ENCODE measurements around the gene MGRN1. TPM values are rescaled to one million over a fixed set of nuclear protein-coding genes. Genes with fewer than 3 reads are reported as not detected.

The MGRN1 gene
- total and polyA plus RNA-seq, 9 donors, result 21.5 to 94.2 (median 61.1) TPM

- Histone ChIP-seq H3K27me3 (no peaks in the 10 kb centered on the region), H3K36me3 (no peaks in the 10 kb centered on the region), H3K9me3 (no peaks in the 10 kb centered on the region), H3K27ac (peak overlapping the region; percentile 53 to 70), H3K4me1 (ENCODE audit: insufficient read depth) (peaks cover 18% of the 10 kb centered on the region), H3K4me3 (peak overlapping the region; percentile 95)
- TF ChIP-seq EP300 (IDR thresholded peaks at IDR 0.05), result no peak
- no peak for TF ChIP-seq CTCF (IDR thresholded peaks at IDR 0.05)
- TF ChIP-seq POLR2A (IDR thresholded peaks at IDR 0.05), result no peak
- 0 to 2% (median 0%) methylated on average over 29 to 92 of the region's 92 CpGs for WGBS, 3 donors
- peak in 3 of 5 donors; percentile 58 to 75 (median 65) for DNase-seq
- intact Hi-C loops (cut with DNase I), result loop anchor here in 1 of 4 donors (10.0 kb wide), 1 partner anchor 341 kb away; the partner anchor contains the start of gene SEC14L5
Measured at GRCh38 chr16:4613636-4614570, 10.7 kb upstream of the MGRN1 start.

- 7 to 10% (median 9%) methylated on average over 54 to 100 of the region's 100 CpGs for WGBS, 3 donors
Measured at GRCh38 chr16:4614571-4615383, 9.8 kb upstream of the MGRN1 start, which contains the start of gene UBALD1. TSS of gene UBALD1 (minus strand) at chr16:4614888. CDS start at chr16:4614797, 91 bp downstream.

GRCh38 chr16:4615384-4616046, 9.1 kb upstream of the MGRN1 start:
- 60 to 70% (median 66%) methylated on average over 35 to 39 of the region's 39 CpGs for WGBS, 3 donors
- Histone ChIP-seq H3K4me1 (ENCODE audit: insufficient read depth) (peaks cover 18% of the 10 kb centered on the region), H3K9me3 (no peaks in the 10 kb centered on the region), H3K27me3 (no peaks in the 10 kb centered on the region), H3K36me3 (no peaks in the 10 kb centered on the region), H3K27ac (peak overlapping the region; percentile 69 to 70), H3K4me3 (peak overlapping the region; percentile 95)
- intact Hi-C loops (cut with DNase I), result loop anchor here in 1 of 4 donors (10.0 kb wide), 1 partner anchor 339 kb away; the partner anchor contains the start of gene SEC14L5
- DNase-seq, result peak; percentile 55 to 79 (median 72)
- TF ChIP-seq POLR2A (IDR thresholded peaks at IDR 0.05) (no peak), CTCF (IDR thresholded peaks at IDR 0.05) (no peak), EP300 (IDR thresholded peaks at IDR 0.05) (no peak)

More at GRCh38 chr16:4614571-4615383, 9.8 kb upstream of the MGRN1 start, which contains the start of gene UBALD1:
- peaks cover 18% of the 10 kb centered on the region for H3K4me1 ChIP-seq (ENCODE audit: insufficient read depth)
- peak; percentile 81 for TF ChIP-seq POLR2A (IDR thresholded peaks at IDR 0.05)
- TF ChIP-seq CTCF (IDR thresholded peaks at IDR 0.05), result peak in 1 of 3 donors; percentile 13
- TF ChIP-seq EP300 (IDR thresholded peaks at IDR 0.05), result no peak
- no peaks in the 10 kb centered on the region for H3K9me3 ChIP-seq
- DNase-seq, result peak; percentile 80 to 88 (median 85)
- H3K4me3 ChIP-seq, result peak within 1 kb of the TSS; percentile 95
- H3K27me3 ChIP-seq, result no peaks in the 10 kb centered on the region
- H3K27ac ChIP-seq, result peak within 1 kb of the TSS; percentile 69 to 70
- intact Hi-C loops (cut with DNase I), result loop anchor here in 1 of 4 donors (10.0 kb wide), 1 partner anchor 340 kb away; the partner anchor contains the start of gene SEC14L5
- no peaks in the 10 kb centered on the region for H3K36me3 ChIP-seq

All from ovary (tissue), 9 donors.